ENCODE data around the gene TNS3. TPM values are rescaled to one million over a fixed set of nuclear protein-coding genes. Genes with fewer than 3 reads are reported as not detected.

Gene TNS3
- total and polyA plus RNA-seq, 2 donors (not counting 3 experiments of a cell fraction or from before 2014, with no cell fraction given), result 10.4 to 45.1 TPM

GRCh38 chr7:47444376-47445098, 137.4 kb downstream of the TNS3 start:
- H3K27ac ChIP-seq (ENCODE audit: insufficient read depth, low read depth, low read length), result no peak overlapping the region
- FAIRE-seq (peak; percentile 46), DNase-seq (ENCODE audit: low read depth, low spot score) (peak; percentile 23)
- no peaks in the 10 kb centered on the region for H3K27me3 ChIP-seq (ENCODE audit: control insufficient read depth in 2 of 2, insufficient read depth in 2 of 2, low read length in 2 of 2)
- no peaks in the 10 kb centered on the region for H3K36me3 ChIP-seq (ENCODE audit: control insufficient read depth in 2 of 2, extremely low read depth in 1 of 2, insufficient read depth in 2 of 2, low read length in 2 of 2)
- H3K4me2 ChIP-seq (ENCODE audit: insufficient read depth, low read length), result no peak overlapping the region
- H3K79me2 ChIP-seq (ENCODE audit: control insufficient read depth, insufficient read depth, low read length), result peaks cover 55% of the 10 kb centered on the region
- no peak overlapping the region for H2AFZ ChIP-seq (ENCODE audit: low read depth, low read length)
- no peaks in the 10 kb centered on the region for H3K4me1 ChIP-seq (ENCODE audit: control insufficient read depth, extremely low read depth, insufficient read depth, low read length)
- POLR2A ChIA-PET, result no interaction called here
- H4K20me1 ChIP-seq (replicated peaks; ENCODE audit: control insufficient read depth, extremely low read depth, insufficient read depth, low read length), result no peaks in the 10 kb centered on the region
- CTCF ChIA-PET, result interaction anchor here (0.7 to 4.4 kb wide), 17 partner anchors 9 to 547 kb away, joined by 3 to 28 read pairs (median 4); no protein-coding TSS in a partner anchor
- H3K9ac ChIP-seq (replicated peaks; ENCODE audit: extremely low read depth, insufficient read depth, low read length), result no peak overlapping the region
- H3K9me3 ChIP-seq (replicated peaks; ENCODE audit: control insufficient read depth, insufficient read depth, low read length), result no peaks in the 10 kb centered on the region
- dilution Hi-C loops (cut with MboI; ENCODE audit: extremely low pct_ligation_motif_present, low sequenced_read_pairs) (no loop called here), intact Hi-C loops (cut with micrococcal nuclease) (loop anchor here (2.0 kb wide), 1 partner anchor 374 kb away; no protein-coding TSS in a partner anchor)
- TF ChIP-seq EZH2 (IDR thresholded peaks at IDR 0.05; ENCODE audit: borderline replicate concordance, low read depth, low read length, severe bottlenecking) (no peak), FOS (IDR thresholded peaks at IDR 0.05; ENCODE audit: borderline replicate concordance, insufficient read depth, low read length) (no peak), POLR2AphosphoS5 (IDR thresholded peaks at IDR 0.05; ENCODE audit: insufficient read depth, low read depth, low read length) (no peak), GATA2 (IDR thresholded peaks at IDR 0.05; ENCODE audit: insufficient read depth, insufficient read length, low read depth, low read length) (no peak), JUN (IDR thresholded peaks at IDR 0.05; ENCODE audit: borderline replicate concordance, insufficient read depth, insufficient read length, low read depth) (no peak), CTCF (IDR thresholded peaks at IDR 0.05; ENCODE audit: extremely low read depth in 1 of 2, insufficient read depth in 1 of 2, low read depth in 1 of 2, low read length in 2 of 2) (peak; percentile 48 to 52)
- no TSS peak for BruUV-seq (replicated peaks)
- H3K4me3 ChIP-seq (replicated peaks in 1 of 3; ENCODE audit: insufficient read depth in 1 of 3, low read depth in 1 of 3, low read length in 3 of 3), result no peak overlapping the region
- no peaks in the 10 kb centered on the region for H3K9me1 ChIP-seq (replicated peaks; ENCODE audit: control insufficient read depth, extremely low read depth, insufficient read depth, low read length)

All from endothelial cell of umbilical vein (primary cell).